GM18858 (cell line): ENCODE measurements around the gene TRPM3.

Source experiments
- ATAC-seq: cut with Tn5 transposase; IDR thresholded peaks from one replicate; pipeline ENCODE4 v1.9.1; 2021; ENCODE audit not compliant: unreplicated experiment

TRPM3 gene

GRCh38 chr9:70589571-70590314 is 531.7 kb downstream of the TRPM3 start:
- no peak for ATAC-seq

- ATAC-seq, result no peak
These were observed 532.4 kb downstream of the TRPM3 start for GRCh38 chr9:70588999-70589398.

GRCh38 chr9:70588381-70588780 is 533.0 kb downstream of the TRPM3 start:
- no peak for ATAC-seq

- ATAC-seq, result no peak
These were observed 534.2 kb downstream of the TRPM3 start for GRCh38 chr9:70587201-70587600.

- ATAC-seq, result no peak
These were observed 534.9 kb downstream of the TRPM3 start for GRCh38 chr9:70586476-70586875.

- no peak for ATAC-seq
These were observed 539.5 kb downstream of the TRPM3 start for GRCh38 chr9:70581955-70582350.

- no peak for ATAC-seq
These were observed 540.0 kb downstream of the TRPM3 start for GRCh38 chr9:70581214-70581954.

GRCh38 chr9:70580606-70581195 is 540.7 kb downstream of the TRPM3 start:
- ATAC-seq, result no peak

- ATAC-seq, result no peak
These were observed 541.7 kb downstream of the TRPM3 start for GRCh38 chr9:70579686-70580085.

- no peak for ATAC-seq
These were observed 542.7 kb downstream of the TRPM3 start for GRCh38 chr9:70578720-70579119.

GRCh38 chr9:70577671-70578070 is 543.8 kb downstream of the TRPM3 start:
- ATAC-seq, result no peak

- no peak for ATAC-seq
These were observed 545.3 kb downstream of the TRPM3 start for GRCh38 chr9:70576116-70576515.

GRCh38 chr9:70574151-70574837 is 547.1 kb downstream of the TRPM3 start:
- no peak for ATAC-seq

GRCh38 chr9:70573308-70573707 is 548.1 kb downstream of the TRPM3 start:
- ATAC-seq, result no peak

- ATAC-seq, result no peak
These were observed 550.2 kb downstream of the TRPM3 start for GRCh38 chr9:70571258-70571657.

- ATAC-seq, result no peak
These were observed 551.6 kb downstream of the TRPM3 start for GRCh38 chr9:70569791-70570190.

- no peak for ATAC-seq
These were observed 552.2 kb downstream of the TRPM3 start for GRCh38 chr9:70569070-70569772.

- ATAC-seq, result no peak
These were observed 553.9 kb downstream of the TRPM3 start for GRCh38 chr9:70567511-70567910.

- no peak for ATAC-seq
These were observed 554.7 kb downstream of the TRPM3 start for GRCh38 chr9:70566751-70567150.

- no peak for ATAC-seq
These were observed 555.4 kb downstream of the TRPM3 start for GRCh38 chr9:70566066-70566465.
